SK-N-DZ (cell line): ENCODE measurements around the gene PAPPA.

Experiments
- DNase-seq: peaks from one replicate; pipeline ENCODE4 v3.0.0-alpha.2; 2015; ENCODE audit warnings: low spot score

Gene PAPPA

GRCh38 chr9:116179568-116179967 is 26.0 kb downstream of the PAPPA start:
- no peak for DNase-seq

DNA sequence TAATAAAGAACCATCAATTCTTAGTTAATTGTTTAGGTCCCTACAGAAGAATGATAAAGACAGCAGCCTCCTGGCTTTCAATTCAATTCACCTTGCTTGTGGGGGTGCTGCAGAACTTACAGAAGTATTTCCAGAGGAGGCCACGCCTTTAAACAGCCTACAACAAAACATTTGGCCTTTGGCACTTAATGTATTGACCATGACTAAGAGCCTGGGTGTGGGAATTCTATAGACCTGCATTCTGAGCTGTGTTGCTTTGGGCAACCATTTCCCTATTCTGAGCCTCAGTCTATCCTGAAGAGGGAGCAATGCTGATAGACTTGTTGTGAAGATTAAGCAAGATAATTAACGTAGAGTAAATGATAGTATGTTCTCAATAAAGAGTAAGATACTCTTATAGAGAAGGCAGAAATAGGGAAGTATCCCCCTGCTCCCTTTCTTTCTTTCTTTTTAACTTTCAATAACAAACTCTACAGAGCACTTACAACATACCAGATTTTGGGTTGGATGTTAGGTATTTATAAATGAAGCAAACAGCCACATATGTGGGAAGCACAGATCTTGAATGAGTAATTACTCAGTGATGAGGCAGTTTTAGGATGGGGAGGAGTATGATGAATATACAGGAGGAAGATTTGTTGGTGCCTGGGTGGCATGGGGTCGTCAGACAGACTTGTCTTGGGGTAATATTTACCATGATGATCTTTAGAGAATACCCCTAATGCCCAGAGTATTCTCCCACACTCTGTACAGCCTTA is 28.4 kb downstream of the PAPPA start:
- no peak for DNase-seq

DNA sequence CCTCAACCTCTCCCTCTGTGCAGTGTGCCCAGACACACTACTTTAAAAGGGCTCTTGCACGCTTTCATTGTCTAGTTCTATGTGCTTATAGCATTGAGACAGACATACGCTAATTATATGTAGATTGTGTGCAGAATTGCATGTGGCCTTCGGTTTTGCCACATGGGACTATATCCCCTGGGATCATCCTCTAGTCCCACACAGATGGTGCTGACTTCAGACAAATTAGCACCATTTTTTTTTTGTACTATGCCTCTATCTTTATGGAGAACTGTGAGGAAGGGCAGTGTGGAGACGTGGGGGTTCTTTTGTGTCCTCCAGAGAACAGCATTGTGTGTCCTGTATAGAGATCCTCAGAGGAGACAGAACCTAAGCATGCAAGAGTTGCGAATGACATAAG is 29.3 kb downstream of the PAPPA start:
- DNase-seq = no peak

GRCh38 chr9:116187570-116188170 is 34.1 kb downstream of the PAPPA start:
- DNase-seq = no peak

GRCh38 chr9:116189683-116190082 is 36.1 kb downstream of the PAPPA start:
- no peak for DNase-seq

DNA sequence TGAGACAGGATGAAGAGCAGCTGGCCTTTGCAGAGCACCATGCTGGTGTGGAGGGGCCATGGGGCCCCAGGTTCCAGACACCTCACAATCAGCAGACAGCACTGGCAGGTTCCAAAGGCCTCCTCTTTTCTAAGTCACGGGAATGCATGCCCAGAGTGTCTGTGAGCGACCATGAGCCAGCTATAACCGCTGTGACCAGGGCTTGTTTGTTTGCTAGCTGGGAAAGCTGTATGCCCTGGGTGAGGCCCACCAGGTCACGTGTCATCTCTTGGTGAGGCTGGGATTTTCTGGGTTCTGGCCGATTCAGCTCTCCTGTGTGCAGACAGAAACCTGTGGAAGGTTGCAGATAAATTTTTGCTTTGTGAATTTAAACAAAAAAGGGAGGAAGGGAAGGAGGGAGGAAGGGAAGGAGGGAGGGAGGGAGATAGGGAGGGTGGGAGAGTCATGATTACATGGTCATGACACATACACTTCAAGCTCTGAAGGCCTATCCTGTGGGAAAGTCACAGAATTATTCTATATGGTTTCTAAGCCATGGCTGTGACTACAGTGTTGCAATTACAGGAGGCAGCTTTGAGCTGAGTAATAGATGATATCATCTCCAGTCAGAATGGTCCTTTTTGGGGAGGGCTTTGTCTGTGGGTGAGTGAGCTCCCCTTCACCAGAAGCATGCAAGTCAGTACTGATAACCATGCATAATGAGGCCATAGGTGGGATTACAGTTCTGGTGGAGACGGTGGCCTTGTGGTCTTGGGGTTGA is 37.2 kb downstream of the PAPPA start:
- no peak for DNase-seq

DNA sequence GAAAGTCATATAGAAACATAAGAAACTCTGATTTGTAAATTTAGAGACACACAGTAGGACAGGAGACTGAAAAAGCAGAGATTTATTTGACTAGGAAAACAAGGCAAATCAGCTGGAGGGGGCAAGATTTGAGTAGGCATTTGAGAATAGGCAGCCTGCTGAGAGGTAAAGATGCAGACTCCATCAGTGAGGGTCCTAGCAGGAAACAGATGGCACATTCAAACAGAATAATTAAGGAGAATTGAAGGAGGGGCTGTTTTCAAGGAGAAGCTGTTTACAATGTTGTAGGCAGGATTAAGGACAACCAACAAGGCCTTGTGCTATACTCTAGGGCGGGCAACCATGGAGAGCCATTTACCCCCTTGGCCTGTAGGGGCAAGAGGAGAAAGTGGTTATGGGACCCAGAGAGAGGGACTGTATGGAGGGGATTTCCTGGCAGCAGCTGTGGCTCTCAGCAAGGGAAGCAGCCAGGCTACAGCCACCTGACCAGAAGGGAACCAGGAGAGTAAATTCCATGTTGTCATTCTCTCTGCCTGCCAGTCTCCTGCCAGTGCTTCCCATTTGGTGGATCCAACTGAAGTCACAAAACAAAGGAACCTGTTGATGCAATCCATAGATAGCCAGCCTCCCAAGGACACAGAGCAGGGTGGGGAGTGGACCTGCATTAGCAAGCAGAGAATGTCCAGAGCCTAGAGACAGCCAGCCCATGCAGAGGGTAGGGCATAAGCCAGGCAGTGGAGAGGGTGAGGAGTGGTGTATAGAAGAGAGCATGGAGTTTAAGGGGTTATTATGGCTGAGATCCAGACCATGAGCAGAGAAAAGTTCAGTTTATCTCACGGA is 38.2 kb downstream of the PAPPA start:
- no peak for DNase-seq

DNA sequence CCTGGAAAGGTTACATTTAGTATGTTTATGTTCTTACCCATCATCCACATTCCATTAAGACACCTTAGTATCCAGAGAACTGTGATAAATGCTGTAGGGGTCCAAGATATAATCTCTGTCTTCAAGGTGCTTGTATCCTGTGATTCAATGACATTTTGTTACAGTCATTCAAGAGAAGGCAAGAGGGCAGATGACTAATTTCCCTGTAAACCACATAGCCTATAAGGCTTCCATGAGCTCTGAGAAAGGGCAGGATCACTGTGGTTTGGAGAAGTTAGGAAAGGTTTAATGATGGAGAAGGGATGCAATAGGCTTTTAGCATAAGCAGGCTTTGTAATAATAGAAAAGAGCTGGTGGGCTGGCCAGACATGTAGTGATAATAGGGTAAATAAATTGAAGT is 40.0 kb downstream of the PAPPA start:
- no peak for DNase-seq

DNA sequence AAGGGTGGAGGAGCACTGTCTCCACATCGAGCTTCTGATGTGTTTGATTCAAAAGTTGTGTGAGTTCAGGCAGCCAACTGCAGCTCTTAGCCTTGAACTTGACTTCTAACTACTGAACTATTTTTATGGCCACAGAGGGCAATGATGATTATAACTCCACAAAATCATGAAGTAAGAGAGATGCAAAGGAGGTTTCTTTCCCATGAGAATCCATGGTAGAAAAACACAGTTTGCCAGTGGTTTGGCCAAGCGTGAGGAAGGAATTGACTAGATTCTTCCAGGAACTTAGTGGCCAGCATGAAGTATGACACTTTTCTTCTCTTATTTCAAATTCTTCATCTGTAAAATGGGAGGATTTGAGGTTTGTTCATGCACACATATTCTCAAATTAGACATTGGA is 43.2 kb downstream of the PAPPA start:
- DNase-seq = no peak

GRCh38 chr9:116198344-116198743 is 44.8 kb downstream of the PAPPA start:
- no peak for DNase-seq

DNA sequence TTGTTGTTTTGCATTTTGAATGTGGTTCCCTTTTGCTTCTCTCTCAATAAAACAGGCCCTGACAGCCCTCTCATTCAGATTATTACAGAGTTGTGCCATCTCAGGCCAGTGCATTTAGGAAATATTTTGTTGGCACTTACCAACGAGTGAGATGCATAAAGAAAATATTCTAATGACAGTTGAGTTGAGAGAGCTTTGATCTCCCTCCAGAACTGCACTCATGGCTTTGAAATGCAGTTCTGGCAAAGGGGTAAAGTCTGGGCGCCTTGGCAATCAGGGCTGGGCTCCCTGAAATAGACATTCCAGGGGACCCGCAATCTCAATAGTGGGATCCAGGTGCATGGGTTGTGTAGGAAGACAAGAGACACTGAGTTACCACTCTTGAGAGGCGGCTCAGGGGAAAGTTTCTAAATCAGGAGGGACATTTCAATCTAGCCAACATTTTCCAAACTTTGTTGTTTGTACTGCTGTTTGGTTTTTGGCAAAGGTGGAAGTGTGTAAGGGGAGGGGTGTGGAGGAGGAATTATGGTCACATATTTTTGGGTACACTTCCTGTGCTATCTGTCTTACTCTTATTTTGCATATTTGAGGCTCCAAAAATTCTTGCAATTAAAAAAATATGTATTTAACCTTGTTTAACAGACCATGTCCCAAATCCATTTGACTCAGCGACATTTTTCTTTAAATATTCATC is 48.8 kb downstream of the PAPPA start:
- DNase-seq = no peak

GRCh38 chr9:116204252-116204882 is 50.8 kb downstream of the PAPPA start:
- DNase-seq = no peak

DNA sequence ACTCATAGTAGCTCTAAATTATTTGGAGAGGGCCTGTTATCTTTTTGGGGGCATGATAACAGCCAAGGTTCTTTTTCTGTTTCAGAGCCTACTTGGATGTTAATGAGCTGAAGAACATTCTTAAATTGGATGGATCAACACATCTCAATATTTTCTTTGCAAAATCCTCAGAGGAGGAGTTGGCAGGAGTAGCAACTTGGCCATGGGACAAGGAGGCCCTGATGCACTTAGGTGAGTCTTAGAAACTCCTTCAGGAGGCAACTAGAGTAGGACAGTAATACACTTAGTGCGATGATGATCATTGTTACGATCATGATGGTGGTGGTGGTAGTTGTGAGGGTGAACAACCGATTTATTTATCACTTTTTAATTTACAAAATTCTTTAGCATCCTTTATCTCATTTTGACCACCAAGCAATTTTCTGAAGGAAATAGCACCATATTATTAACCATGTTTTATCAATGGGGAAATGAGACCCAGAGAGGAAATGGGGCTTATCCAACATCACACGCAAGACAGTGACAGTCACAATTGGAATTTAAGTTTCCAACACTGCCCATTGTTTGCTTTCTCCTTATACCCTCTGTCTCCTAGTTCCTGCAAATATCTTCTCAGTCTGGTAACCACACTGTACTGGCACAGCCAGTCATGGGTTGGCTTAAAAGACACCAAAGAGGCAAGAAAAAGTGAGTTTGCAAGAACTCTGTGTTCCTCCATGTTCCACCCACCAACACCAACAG is 54.0 kb downstream of the PAPPA start:
- no peak for DNase-seq

GRCh38 chr9:116208417-116209232 is 55.0 kb downstream of the PAPPA start:
- no peak for DNase-seq

GRCh38 chr9:116209414-116210116 is 56.0 kb downstream of the PAPPA start:
- DNase-seq = no peak

GRCh38 chr9:116212986-116213692 is 59.5 kb downstream of the PAPPA start:
- DNase-seq = no peak

GRCh38 chr9:116213693-116214047 is 60.1 kb downstream of the PAPPA start:
- DNase-seq = no peak

GRCh38 chr9:116218399-116218798 is 64.8 kb downstream of the PAPPA start:
- no peak for DNase-seq
